ENCODE results near the gene POLR2A.

POLR2A gene

DNA sequence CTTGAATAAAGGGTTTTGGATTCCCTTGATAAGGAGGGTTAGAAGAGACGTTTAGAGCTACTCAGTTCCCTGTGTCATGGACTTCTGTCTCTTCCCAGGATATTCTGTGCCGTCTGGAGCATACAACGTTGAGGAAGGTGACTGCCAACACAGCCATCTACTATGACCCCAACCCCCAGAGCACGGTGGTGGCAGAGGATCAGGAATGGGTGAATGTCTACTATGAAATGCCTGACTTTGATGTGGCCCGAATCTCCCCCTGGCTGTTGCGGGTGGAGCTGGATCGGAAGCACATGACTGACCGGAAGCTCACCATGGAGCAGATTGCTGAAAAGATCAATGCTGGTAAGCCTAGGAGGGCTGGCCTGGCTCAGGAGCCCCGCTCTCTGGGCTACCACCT lies 24.7 kb downstream of the POLR2A start:
- no peak for DNase-seq (ENCODE audit: low spot score)

DNA sequence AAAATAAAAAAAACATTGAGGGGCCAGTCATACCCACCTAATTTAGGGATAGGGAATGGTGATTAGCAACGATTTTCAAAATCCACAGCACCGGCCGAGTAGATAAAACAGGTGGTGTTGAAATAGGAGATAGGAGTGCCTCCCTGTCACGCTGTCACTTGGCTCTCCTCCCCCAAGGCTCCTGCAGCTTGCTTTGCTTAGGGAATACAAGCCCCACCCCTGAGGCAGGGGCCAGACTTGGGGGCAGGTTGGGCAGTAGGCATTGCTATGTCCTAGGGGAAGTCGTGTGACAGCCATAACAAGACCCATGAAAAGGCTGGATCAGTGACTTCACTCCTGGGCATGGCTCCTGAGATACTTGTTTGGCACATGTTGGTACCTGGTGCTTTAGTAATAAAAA lies 25.8 kb downstream of the POLR2A start:
- DNase-seq (ENCODE audit: low spot score), result no peak

DNA sequence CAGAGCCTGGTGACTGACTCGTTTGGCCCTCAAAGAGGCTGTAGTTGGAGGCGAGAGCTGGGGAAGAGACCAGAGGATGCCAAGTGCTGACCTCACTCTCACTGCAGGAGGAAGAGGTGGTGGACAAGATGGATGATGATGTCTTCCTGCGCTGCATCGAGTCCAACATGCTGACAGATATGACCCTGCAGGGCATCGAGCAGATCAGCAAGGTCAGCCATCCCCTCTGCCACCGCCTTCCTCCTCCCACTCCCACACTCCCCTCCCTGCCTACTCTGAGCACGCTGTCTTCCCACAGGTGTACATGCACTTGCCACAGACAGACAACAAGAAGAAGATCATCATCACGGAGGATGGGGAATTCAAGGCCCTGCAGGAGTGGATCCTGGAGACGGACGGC lies 26.9 kb downstream of the POLR2A start:
- no peak for DNase-seq (ENCODE audit: low spot score)

DNA sequence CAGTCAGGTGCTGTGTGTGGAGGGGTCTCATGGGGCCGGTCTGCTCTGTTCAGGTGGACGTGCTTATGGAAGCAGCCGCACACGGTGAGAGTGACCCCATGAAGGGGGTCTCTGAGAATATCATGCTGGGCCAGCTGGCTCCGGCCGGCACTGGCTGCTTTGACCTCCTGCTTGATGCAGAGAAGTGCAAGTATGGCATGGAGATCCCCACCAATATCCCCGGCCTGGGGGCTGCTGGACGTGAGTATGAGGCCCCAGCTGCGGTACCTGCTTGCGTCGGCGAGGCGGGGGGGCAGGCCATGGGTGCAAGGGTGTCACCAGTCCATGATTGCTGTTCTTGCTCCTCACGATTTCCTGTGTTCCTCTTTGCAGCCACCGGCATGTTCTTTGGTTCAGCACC lies 27.9 kb downstream of the POLR2A start:
- no peak for DNase-seq (ENCODE audit: low spot score)

DNA sequence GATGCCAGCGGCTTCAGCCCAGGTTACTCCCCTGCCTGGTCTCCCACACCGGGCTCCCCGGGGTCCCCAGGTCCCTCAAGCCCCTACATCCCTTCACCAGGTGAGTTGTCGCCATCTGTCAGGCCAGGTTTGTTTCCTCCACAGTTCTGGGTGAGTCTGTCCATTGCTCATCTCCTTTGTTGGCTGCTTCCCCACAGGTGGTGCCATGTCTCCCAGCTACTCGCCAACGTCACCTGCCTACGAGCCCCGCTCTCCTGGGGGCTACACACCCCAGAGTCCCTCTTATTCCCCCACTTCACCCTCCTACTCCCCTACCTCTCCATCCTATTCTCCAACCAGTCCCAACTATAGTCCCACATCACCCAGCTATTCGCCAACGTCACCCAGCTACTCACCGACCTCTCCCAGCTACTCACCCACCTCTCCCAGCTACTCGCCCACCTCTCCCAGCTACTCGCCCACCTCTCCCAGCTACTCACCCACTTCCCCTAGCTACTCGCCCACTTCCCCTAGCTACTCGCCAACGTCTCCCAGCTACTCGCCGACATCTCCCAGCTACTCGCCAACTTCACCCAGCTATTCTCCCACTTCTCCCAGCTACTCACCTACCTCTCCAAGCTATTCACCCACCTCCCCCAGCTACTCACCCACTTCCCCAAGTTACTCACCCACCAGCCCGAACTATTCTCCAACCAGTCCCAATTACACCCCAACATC lies 28.8 kb downstream of the POLR2A start:
- no peak for DNase-seq (ENCODE audit: low spot score)

DNA sequence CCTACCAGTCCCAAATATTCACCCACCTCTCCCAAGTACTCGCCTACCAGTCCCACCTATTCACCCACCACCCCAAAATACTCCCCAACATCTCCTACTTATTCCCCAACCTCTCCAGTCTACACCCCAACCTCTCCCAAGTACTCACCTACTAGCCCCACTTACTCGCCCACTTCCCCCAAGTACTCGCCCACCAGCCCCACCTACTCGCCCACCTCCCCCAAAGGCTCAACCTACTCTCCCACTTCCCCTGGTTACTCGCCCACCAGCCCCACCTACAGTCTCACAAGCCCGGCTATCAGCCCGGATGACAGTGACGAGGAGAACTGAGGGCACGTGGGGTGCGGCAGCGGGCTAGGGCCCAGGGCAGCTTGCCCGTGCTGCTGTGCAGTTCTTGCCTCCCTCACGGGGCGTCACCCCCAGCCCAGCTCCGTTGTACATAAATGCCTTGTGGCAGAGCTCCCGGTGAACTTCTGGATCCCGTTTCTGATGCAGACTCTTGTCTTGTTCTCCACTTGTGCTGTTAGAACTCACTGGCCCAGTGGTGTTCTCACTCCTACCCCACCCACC lies 29.8 kb downstream of the POLR2A start:
- no peak for DNase-seq (ENCODE audit: low spot score)

DNA sequence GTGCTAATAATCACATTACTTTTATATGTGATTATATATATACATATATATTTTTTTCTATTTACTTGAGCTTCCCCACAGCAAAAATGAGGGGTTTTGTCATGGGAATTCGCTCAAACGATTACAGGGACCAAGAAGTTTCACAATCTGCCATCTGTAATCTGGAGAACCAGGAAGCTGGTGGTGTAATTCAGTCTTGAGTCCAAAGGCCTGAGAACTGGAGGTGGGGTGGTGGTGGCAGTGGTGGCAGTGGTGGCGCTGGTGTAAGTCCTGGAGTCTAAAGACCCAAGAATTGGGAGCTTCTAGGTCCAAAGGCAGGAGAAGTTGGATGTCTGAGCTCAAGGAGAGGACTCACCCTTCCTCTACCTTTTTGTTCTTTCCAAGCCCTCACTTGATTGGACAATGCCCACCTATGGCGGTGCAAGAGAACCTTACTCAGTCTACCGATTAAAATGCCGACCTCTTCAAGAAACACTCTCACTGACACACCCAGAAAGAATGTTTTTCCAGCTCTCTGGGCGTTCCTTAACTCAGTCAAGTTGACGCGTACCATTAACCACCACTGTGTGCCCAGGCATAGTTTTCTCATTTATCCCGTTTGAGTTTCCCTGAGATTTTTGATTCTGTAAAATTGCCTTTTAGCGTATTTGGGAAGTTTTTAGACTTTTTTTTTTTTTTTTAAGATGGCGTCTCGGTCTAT lies 31.9 kb downstream of the POLR2A start:
- no peak for DNase-seq (ENCODE audit: low spot score)

DNA sequence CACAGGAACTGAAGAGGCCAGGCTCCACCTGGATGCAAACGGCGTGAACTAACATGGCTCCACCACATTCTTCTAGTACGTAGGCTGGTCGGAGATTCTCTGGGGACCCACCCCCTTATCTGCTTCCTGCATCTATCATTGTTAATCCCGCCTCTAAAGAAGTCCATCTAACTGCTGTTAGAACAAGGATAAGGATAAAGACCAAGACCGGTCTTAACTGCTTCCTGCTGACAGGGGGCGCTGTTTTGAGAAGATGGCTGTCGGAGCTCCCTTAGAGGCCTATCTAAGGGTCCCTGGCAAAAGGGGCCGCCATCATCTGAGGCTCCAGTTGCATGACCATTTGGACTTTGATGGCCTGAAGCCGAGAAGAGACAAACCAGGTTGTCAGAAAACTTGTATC lies 38.9 kb downstream of the POLR2A start:
- DNase-seq (ENCODE audit: low spot score), result no peak

DNA sequence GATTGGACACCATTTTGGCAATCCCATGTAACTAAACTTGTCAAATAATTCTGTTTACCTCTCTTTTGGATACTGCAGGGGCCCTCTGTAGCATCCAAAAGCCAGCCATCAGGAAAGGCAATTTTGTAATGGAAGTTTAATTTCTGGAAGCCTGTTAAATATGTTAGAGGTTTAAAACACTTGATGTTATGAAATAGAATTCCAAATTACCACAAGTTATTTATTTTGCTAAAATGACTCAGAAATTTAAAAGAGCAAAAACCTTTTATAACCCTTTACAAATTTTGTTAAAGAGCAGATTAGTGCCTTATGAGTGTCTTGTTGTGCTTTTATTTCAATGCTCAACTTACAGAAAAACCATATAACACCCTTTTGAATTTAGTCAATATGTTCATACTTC lies 44.7 kb downstream of the POLR2A start:
- no peak for DNase-seq (ENCODE audit: low spot score)

DNA sequence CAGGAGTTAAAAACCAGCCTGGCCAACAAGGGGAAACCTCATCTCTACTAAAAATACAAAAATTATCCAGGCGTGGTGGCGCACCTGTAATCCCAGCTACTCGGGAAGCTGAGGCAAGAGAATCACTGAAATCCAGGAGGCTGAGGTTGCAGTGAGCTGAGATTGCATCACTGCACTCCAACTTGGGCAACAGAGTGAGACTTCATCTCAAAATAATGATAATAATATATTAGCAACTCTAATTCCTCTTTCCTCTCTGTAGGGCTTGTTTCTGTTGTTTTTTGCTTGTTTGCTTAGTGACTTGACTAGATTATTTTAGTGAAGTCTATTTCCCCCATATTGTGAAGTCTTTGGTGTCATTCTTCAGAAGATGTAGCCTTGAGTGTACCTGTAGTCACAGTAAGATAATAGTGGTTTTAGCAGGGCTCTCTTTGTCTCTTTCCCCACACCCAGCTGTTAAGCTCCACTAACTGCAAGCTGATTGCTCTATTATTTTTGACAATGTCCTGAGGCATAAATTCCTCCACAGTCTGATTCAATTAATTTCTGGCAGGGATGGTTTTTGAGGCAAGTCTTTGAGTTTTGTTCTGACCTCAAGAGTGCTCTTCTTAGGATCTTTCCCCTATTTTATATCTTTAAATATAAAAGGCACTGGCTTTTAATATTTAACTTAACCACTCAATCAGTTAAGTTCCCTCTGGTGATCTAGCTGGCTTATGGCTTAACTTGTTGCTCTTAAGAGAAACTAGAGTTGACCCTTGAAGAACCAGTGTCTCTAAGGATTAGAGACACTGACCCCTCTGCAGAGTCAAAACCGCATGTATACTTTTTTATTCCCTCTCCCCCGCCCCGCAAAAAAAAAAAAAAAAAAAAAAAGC lies 46.1 kb downstream of the POLR2A start:
- no peak for DNase-seq (ENCODE audit: low spot score)

DNA sequence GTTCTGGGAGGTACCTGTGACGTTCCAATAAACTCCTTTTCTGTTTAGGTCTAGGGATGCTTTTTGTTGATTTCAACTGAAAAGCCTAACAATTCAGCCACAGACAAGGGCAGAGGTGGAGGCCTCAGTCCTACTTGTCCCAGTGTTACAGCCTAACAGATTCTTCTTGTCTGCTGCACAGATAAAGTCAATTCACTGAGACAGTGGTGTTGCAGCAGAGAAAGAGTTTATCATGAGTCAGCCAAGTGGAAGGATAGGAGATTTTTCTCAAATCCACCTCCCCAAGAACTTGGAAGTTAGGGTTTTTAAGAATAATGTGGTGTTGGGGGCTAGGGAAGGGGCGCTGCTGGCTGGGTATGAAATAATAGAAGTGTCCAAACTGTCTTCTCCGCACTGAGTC lies 53.9 kb downstream of the POLR2A start:
- no peak for DNase-seq (ENCODE audit: low spot score)

DNA sequence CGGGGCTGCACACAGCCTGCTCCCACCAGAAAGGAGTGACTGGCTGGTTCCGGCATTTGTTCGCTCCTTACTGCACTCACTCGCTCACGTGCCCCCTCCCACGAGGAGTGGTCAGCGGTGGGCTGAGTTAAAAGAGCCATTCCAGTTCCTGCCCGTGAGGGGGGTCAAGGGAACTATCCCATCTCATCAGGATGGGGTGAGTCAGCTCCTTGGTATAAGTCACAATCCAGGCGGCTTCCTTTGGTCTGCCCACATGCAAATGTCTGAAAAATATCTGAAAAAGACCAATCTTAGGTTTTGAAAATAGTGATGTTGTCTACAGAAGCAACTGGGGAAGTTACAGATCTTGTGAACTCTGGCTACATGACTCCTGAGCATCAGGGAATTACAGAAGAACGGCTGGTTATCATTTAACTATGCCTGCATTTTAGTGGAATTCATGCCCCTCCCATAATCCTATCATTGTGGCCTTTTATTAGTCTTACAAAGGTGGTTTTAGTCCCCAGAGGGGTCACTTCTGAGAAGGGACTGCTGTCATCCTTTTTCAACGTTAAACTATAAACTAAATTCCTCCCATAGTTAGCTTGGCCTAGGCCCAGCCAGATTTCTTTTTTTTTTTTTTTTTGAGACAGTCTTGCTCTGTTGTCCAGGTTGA lies 54.9 kb downstream of the POLR2A start:
- DNase-seq (ENCODE audit: low spot score), result no peak

DNA sequence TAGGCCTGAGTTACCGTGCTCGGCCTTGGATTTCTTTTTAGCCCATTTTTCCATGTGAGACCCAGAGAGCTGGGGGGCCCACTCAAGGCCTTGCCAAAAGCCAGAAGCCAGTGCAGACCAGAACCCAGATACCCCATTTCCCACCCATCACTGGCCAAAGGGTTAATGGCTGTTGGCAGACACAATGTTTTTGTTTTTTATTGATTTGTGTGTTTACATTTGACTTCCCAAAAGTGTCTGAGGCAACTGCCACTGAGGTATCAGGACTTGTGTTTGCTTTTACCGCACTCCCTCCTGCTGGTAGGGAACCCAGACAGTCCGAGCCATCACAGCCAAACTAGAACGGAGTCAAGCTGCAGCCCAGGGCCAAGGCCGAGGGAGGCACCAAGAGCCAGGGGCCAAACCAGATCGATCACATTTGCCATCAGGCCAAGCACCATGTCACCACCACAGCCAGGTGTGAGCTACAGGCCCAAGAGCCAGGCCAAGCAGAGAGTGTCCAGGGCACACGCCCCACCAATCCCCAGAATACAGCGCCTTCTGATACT lies 57.0 kb downstream of the POLR2A start:
- DNase-seq (ENCODE audit: low spot score), result no peak

DNA sequence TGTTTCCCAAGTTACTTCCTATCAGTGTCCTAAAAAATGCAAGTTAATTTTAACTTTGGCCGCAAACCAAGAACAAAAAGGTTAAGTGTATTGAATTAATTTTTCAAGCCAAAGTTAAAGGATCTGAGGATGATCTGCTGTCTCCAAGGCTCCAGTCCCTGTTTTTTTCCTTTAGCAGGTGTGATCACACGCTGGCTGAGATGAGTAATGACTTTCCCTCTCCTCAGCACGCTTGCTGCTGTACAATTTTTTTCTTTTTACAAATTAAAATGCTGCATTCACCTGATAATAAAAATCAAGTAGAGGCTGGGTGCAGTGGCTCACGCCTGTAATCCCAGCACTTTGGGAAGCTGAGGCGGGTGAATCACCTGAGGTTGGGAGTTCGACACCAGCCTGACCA lies 60.7 kb downstream of the POLR2A start:
- no peak for DNase-seq (ENCODE audit: low spot score)

DNA sequence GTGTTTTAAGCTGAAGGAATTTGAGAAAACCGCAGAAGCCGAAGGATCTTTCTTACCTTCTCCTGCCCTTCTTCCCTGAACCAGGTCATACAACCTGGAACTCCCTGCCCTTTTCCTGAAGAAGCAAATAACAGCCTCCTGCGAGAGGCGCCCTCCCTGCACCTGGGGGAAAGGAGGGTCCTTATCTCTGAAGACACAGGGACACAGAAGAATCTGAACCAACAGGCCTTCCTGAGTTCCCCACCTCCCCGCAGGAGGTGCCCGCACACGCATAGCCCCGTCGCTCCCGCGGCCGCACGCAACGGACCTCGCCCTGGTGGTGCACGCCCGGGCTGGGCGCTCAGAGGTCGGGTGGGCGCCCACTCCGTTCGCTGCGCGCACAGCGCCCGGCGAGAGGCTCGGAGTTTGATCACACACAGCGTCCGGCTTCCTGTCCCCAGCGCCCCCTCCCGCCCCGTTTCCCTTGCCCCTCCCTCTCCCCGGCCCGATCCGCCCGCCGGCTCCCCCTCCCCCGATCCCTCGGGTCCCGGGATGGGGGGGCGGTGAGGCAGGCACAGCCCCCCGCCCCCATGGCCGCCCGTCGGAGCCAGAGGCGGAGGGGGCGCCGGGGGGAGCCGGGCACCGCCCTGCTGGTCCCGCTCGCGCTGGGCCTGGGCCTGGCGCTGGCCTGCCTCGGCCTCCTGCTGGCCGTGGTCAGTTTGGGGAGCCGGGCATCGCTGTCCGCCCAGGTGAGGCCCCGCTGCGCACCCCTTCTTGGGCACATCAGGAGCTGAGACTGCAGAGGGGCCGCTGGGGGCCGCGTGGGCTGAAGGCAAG lies 64.6 kb downstream of the POLR2A start, which contains the start of gene TNFSF12:
Gene TNFSF12, plus strand, starts transcription at position 474 of the 816 bp plus-strand sequence. Its CDS starts 96 bp downstream, at position 570.
- peak; percentile 63 for DNase-seq (ENCODE audit: low spot score)

Data from Ammon's horn (tissue), 1 donor.